GM13977 (cell line): ENCODE measurements around the gene FXYD2.

Source experiments
- DNase-seq: peaks from one replicate; pipeline ENCODE4 v3.0.0; 2012; ENCODE audit warnings: low spot score
- CTCF ChIP-seq: IDR thresholded peaks from 2 replicates; pipeline ENCODE4 v1.5.1; 2012; ENCODE audit warnings: mild to moderate bottlenecking, control low read depth; ENCODE audit not compliant: insufficient read depth; ENCODE audit errors: extremely low read depth, missing control alignments
- in situ Hi-C: fragments of 300-500 bp; cut with MboI; formaldehyde crosslinking; loops from one replicate; pipeline ENCODE4 v1.12.0; 2022; ENCODE audit warnings: low sequenced_read_pairs, low pct_unique_long_range_greater_than_20kb, mixed read lengths, inconsistent platforms; ENCODE audit not compliant: unreplicated experiment

FXYD2 gene

GRCh38 chr11:117820516-117820915 is 4.0 kb downstream of the FXYD2 start:
- no peak for TF ChIP-seq CTCF
- DNase-seq, result no peak
- in situ Hi-C loops, result no loop called here

GRCh38 chr11:117820071-117820470 is 4.5 kb downstream of the FXYD2 start:
- TF ChIP-seq CTCF, result no peak
- in situ Hi-C loops, result no loop called here
- DNase-seq, result no peak

GRCh38 chr11:117819096-117820040 is 5.2 kb downstream of the FXYD2 start:
- in situ Hi-C loops, result no loop called here
- DNase-seq, result no peak
- peak; percentile 46 for TF ChIP-seq CTCF

GRCh38 chr11:117818041-117818873 is 6.3 kb downstream of the FXYD2 start:
- TF ChIP-seq CTCF, result no peak
- in situ Hi-C loops, result no loop called here
- peak; percentile 71 for DNase-seq

GRCh38 chr11:117817368-117818040 is 7.0 kb downstream of the FXYD2 start:
- TF ChIP-seq CTCF, result peak; percentile 96
- DNase-seq, result peak; percentile 71
- in situ Hi-C loops, result no loop called here

- DNase-seq, result no peak
- no peak for TF ChIP-seq CTCF
- in situ Hi-C loops, result no loop called here
Observed at GRCh38 chr11:117816846-117817367, 7.6 kb downstream of the FXYD2 start.
